Transverse colon (tissue), 3 donors: ENCODE measurements around the gene NIPAL4.

ENCODE experiments used
- POLR2A ChIP-seq: fragments of 450-650 bp; IDR thresholded peaks from one replicate; pipeline ENCODE4 v1.6.1; 2016; ENCODE audit warnings: antibody characterized with exemption, mild to moderate bottlenecking, moderate library complexity
- TF ChIP-seq, protein P1 (sequence below), 5 experiments: fragments of 200-600 bp in 3 of 5; fragments of 450-650 bp in 2 of 5; sonication (generic) in 3 of 5; IDR thresholded peaks; 1 replicate in 2 of 5; 2 replicates in 3 of 5; pipeline ENCODE4 v1.5.1; 2016 to 2017; ENCODE audit warnings: antibody characterized with exemption in 5 of 5, inconsistent platforms in 3 of 5, mild to moderate bottlenecking in 2 of 5, moderate library complexity in 1 of 5

DNA sequence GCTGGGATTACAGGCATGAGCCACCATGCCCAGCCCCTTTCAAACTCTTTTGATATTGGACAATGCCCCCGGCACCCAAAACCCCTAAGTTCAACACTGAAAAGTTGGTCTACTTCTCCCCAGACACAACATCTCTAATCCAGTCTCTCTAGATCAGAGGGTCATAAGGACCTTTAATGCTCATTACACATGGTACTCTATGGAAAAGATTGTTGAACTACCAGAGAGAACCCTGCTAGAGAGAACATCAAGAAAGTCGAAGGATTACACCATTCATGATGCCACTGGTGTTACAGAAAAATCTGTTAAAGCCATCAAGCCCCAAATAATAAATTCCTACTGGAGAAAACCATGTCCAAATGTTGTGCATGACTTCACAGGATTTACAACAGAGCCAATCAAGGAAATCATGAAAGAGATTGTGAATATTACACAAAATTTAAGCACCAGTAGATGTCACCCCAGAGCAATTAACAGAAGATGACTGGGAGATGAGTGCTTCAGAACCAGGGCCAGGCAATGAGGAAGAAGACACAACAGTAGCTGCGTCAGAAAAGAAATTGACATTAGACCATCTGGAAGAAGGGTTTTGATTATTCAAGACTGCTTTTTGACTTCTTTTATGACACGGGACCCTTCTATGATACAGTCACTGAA, 28.3 kb upstream of the NIPAL4 start:
- TF ChIP-seq, protein P1, sequence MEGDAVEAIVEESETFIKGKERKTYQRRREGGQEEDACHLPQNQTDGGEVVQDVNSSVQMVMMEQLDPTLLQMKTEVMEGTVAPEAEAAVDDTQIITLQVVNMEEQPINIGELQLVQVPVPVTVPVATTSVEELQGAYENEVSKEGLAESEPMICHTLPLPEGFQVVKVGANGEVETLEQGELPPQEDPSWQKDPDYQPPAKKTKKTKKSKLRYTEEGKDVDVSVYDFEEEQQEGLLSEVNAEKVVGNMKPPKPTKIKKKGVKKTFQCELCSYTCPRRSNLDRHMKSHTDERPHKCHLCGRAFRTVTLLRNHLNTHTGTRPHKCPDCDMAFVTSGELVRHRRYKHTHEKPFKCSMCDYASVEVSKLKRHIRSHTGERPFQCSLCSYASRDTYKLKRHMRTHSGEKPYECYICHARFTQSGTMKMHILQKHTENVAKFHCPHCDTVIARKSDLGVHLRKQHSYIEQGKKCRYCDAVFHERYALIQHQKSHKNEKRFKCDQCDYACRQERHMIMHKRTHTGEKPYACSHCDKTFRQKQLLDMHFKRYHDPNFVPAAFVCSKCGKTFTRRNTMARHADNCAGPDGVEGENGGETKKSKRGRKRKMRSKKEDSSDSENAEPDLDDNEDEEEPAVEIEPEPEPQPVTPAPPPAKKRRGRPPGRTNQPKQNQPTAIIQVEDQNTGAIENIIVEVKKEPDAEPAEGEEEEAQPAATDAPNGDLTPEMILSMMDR (IDR thresholded peaks at IDR 0.05), result peak; percentile 51 to 69 (median 52)
- TF ChIP-seq POLR2A, result no peak
